BLaER1 treated with 17β-estradiol and CSF1 and Interleukin-3, amounts not matched to agents 10 nM and 100 nM (cell line): Measurements from ENCODE around the gene TAC3.

ENCODE experiments used
- H3K27ac ChIP-seq, 11 experiments: shearing (Covaris generic); formaldehyde crosslinking; 2 replicates each; pipeline ENCODE4 v1.8.1; 2022
- H3K27me3 ChIP-seq, 11 experiments: shearing (Covaris generic); formaldehyde crosslinking; 2 replicates each; pipeline ENCODE4 v1.8.1; 2022
- H3K36me3 ChIP-seq, 11 experiments: shearing (Covaris generic); formaldehyde crosslinking; 2 replicates each; pipeline ENCODE4 v1.8.1; 2022
- H3K4me1 ChIP-seq, 10 experiments: shearing (Covaris generic); formaldehyde crosslinking; 2 replicates each; pipeline ENCODE4 v1.8.1; 2022
- H3K4me2 ChIP-seq, 11 experiments: shearing (Covaris generic); formaldehyde crosslinking; 2 replicates each; pipeline ENCODE4 v1.8.1; 2022
- H3K4me3 ChIP-seq, 10 experiments: shearing (Covaris generic); formaldehyde crosslinking; 2 replicates each; pipeline ENCODE4 v1.8.1; 2022
- H3K9ac ChIP-seq, 11 experiments: shearing (Covaris generic); formaldehyde crosslinking; 2 replicates each; pipeline ENCODE4 v1.8.1; 2022
- H3K9me3 ChIP-seq, 11 experiments: shearing (Covaris generic); formaldehyde crosslinking; replicated peaks in 1 of 11; 2 replicates each; pipeline ENCODE4 v1.8.1; 2022
- H4K20me1 ChIP-seq, 11 experiments: shearing (Covaris generic); formaldehyde crosslinking; 2 replicates each; pipeline ENCODE4 v1.8.1; 2022
- Cebpa-rat ChIP-seq, 11 experiments: shearing (Covaris generic); IDR thresholded peaks; 2 replicates each; pipeline ENCODE4 v1.8.1; 2022

Gene TAC3

GRCh38 chr12:57044468-57044867 lies 28.1 kb upstream of the TAC3 start:
- Histone ChIP-seq H3K27me3 (no peaks in the 10 kb centered on the region), H3K4me1 (peaks cover 9 to 59% (median 41%) of the 10 kb centered on the region in 10 experiments; a peak in 18 of 20 replicates), H3K36me3 (no peaks in the 10 kb centered on the region), H3K4me2 (no peak overlapping the region), H3K4me3 (no peak overlapping the region), H3K27ac (no peak overlapping the region), H3K9me3 (no peaks in the 10 kb centered on the region), H4K20me1 (no peaks in the 10 kb centered on the region; a peak in 1 of 22 replicates), H3K9ac (no peak overlapping the region)
- TF ChIP-seq Cebpa-rat (IDR thresholded peaks at IDR 0.05): no peak

GRCh38 chr12:57042695-57043094 lies 26.4 kb upstream of the TAC3 start:
- H3K36me3 ChIP-seq: no peaks in the 10 kb centered on the region
- no peaks in the 10 kb centered on the region; a peak in 1 of 22 replicates for H4K20me1 ChIP-seq
- peaks cover 8 to 49% (median 24%) of the 10 kb centered on the region in 10 experiments; a peak in 18 of 20 replicates for H3K4me1 ChIP-seq
- no peak overlapping the region for H3K27ac ChIP-seq
- H3K9me3 ChIP-seq: no peaks in the 10 kb centered on the region
- no peaks in the 10 kb centered on the region for H3K27me3 ChIP-seq
- no peak for TF ChIP-seq Cebpa-rat (IDR thresholded peaks at IDR 0.05)
- H3K4me2 ChIP-seq: no peak overlapping the region
- H3K4me3 ChIP-seq: no peak overlapping the region
- H3K9ac ChIP-seq: no peak overlapping the region

DNA sequence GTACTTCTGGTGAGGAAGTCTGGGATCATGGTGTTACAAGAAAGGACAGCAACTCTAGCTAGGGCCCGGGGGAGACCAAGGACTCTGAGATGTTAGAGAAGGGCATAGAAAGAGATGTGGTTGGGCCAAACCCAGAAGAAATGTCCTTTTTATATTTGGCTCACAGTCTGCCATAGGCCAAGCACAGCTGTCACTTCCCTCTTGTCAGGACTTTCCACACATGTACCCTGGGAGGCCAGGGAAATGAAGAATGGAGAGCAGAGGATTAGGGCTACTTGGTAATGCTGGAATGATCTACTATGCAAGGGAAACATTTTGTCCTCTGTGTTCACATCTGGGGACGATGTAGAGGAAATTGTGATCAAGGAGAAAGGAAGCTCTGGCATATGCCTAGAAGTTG lies 24.4 kb upstream of the TAC3 start:
- Histone ChIP-seq H3K27me3 (no peaks in the 10 kb centered on the region), H3K9ac (no peak overlapping the region), H3K4me3 (no peak overlapping the region), H3K4me2 (peak overlapping the region in 3 of 11 experiments; percentile 13 to 55 (median 36); a peak in 5 of 22 replicates), H3K4me1 (peaks cover 0 to 30% (median 5%) of the 10 kb centered on the region in 10 experiments; a peak in 10 of 20 replicates), H3K27ac (no peak overlapping the region), H3K36me3 (no peaks in the 10 kb centered on the region), H4K20me1 (no peaks in the 10 kb centered on the region), H3K9me3 (no peaks in the 10 kb centered on the region)
- TF ChIP-seq Cebpa-rat (IDR thresholded peaks at IDR 0.05): no peak

DNA sequence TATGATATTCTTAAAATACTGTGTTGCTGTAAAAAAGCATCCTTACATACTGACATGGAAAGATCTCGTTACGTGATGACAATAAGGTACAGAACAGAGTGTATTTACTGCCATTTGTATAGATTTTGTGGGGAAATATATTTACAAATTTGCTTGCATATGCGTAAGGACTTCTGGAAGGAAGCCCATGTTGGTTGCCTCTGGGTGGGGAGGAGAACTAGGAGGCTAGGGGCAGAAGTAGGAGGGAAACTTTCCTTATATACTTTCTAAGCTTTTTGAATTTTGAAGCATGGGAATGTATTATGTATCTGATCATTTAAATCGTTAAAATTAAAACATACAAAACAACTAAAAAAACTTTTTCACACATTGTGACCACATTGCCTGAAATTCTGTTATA lies 23.9 kb upstream of the TAC3 start:
- Histone ChIP-seq H3K4me3 (no peak overlapping the region), H3K4me1 (peaks cover 0 to 24% (median 4%) of the 10 kb centered on the region in 10 experiments; a peak in 9 of 20 replicates), H3K36me3 (no peaks in the 10 kb centered on the region), H3K9ac (no peak overlapping the region), H3K4me2 (peak overlapping the region in 3 of 11 experiments; percentile 13 to 55 (median 36); a peak in 2 of 22 replicates), H3K9me3 (no peaks in the 10 kb centered on the region), H3K27ac (no peak overlapping the region), H4K20me1 (no peaks in the 10 kb centered on the region), H3K27me3 (no peaks in the 10 kb centered on the region)
- no peak for TF ChIP-seq Cebpa-rat (IDR thresholded peaks at IDR 0.05)

DNA sequence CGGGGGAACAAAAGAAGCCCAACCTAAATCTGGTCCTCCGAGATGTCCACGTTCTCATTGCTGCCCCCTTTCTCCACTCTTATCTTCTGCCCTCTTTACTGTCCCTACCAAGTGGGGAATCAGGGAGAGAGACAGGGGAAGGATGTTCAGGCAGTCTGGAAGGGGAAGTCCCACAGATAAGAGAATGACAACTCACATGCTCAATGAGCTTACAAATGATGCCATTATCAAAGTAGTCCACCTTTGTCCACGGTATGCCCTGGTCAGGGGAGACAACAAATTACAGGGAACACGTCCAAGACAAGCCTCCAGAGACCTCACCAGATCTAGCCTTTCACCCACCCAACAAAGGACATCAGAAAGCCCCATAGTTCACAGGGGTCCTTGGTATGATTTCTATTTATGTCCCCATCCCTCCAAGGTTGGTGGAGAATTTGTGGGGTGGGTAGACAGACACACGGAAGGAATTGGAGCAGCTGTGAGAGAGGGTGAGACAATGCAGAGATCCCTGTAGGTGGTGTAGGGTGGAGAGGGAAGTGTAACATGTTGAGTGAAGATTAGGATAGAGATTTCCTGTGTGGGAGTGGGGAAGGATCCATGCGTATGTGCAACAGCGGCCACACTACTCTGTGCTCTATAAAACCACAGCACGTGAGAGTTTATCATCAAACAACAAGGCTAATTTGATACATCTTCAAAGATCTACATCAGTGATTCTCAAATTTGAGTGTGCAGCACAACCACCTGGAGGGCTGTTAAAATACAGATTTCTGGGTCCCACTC lies 22.9 kb upstream of the TAC3 start:
- no peak overlapping the region for H3K9ac ChIP-seq
- H3K27me3 ChIP-seq: no peaks in the 10 kb centered on the region
- no peaks in the 10 kb centered on the region for H3K36me3 ChIP-seq
- H3K4me1 ChIP-seq: peaks cover 0 to 24% (median 4%) of the 10 kb centered on the region in 10 experiments; a peak in 9 of 20 replicates
- TF ChIP-seq Cebpa-rat (IDR thresholded peaks at IDR 0.05): no peak
- H3K9me3 ChIP-seq: no peaks in the 10 kb centered on the region
- peak overlapping the region in 3 of 11 experiments; percentile 6 to 47 (median 42); a peak in 4 of 22 replicates for H3K4me2 ChIP-seq
- no peaks in the 10 kb centered on the region for H4K20me1 ChIP-seq
- H3K4me3 ChIP-seq: no peak overlapping the region
- H3K27ac ChIP-seq: no peak overlapping the region

GRCh38 chr12:57037264-57037663 lies 20.9 kb upstream of the TAC3 start:
- Histone ChIP-seq H3K27me3 (no peaks in the 10 kb centered on the region), H3K27ac (no peak overlapping the region), H4K20me1 (no peaks in the 10 kb centered on the region), H3K4me2 (no peak overlapping the region), H3K9ac (no peak overlapping the region), H3K4me1 (peaks cover 0 to 24% (median 4%) of the 10 kb centered on the region in 10 experiments; a peak in 9 of 20 replicates), H3K36me3 (no peaks in the 10 kb centered on the region), H3K9me3 (no peaks in the 10 kb centered on the region), H3K4me3 (no peak overlapping the region)
- TF ChIP-seq Cebpa-rat (IDR thresholded peaks at IDR 0.05): no peak

DNA sequence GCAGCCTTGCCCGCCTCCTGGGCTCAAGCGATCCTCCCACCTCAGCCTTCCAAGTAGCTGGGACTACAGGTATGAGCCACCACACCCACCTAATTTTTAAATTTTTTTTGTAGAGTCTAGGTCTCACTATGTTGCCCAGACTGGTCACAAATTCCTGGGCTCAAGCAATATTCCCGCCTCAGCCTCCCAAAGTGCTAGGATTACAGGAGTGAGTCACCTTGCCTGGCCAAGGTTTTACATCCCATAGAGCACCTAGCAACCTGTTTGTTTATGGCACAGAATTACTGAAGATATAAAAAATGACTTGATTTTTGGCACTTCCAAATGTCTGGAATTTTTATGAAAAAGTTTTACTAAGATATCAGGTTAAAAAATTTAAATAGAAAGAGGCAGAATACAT lies 17.1 kb upstream of the TAC3 start:
- no peaks in the 10 kb centered on the region for H3K27me3 ChIP-seq
- H3K27ac ChIP-seq: no peak overlapping the region
- no peak for TF ChIP-seq Cebpa-rat (IDR thresholded peaks at IDR 0.05)
- no peaks in the 10 kb centered on the region for H3K36me3 ChIP-seq
- no peaks in the 10 kb centered on the region for H4K20me1 ChIP-seq
- H3K4me2 ChIP-seq: no peak overlapping the region
- no peak overlapping the region for H3K9ac ChIP-seq
- peaks cover 11 to 17% (median 13%) of the 10 kb centered on the region in 10 experiments for H3K4me1 ChIP-seq
- H3K4me3 ChIP-seq: no peak overlapping the region
- H3K9me3 ChIP-seq: no peaks in the 10 kb centered on the region

- Histone ChIP-seq H3K36me3 (no peaks in the 10 kb centered on the region), H3K27me3 (no peaks in the 10 kb centered on the region), H3K4me3 (no peak overlapping the region), H3K4me2 (peak overlapping the region in 7 of 11 experiments; percentile 37 to 60 (median 51); a peak in 10 of 22 replicates), H3K4me1 (peaks cover 11 to 22% (median 16%) of the 10 kb centered on the region in 10 experiments), H3K9ac (no peak overlapping the region), H3K9me3 (no peaks in the 10 kb centered on the region), H4K20me1 (no peaks in the 10 kb centered on the region), H3K27ac (no peak overlapping the region)
- no peak for TF ChIP-seq Cebpa-rat (IDR thresholded peaks at IDR 0.05)
These were observed 15.5 kb upstream of the TAC3 start for GRCh38 chr12:57031789-57032188.

GRCh38 chr12:57031138-57031725 lies 14.9 kb upstream of the TAC3 start:
- Histone ChIP-seq H3K9me3 (no peaks in the 10 kb centered on the region), H3K4me2 (peak overlapping the region; percentile 37 to 60 (median 52)), H3K36me3 (no peaks in the 10 kb centered on the region), H3K4me1 (peaks cover 11 to 22% (median 16%) of the 10 kb centered on the region in 10 experiments), H3K9ac (no peak overlapping the region), H3K4me3 (no peak overlapping the region), H3K27ac (peak overlapping the region in 2 of 11 experiments; percentile 25 to 40; a peak in 1 of 22 replicates), H3K27me3 (no peaks in the 10 kb centered on the region), H4K20me1 (no peaks in the 10 kb centered on the region)
- no peak for TF ChIP-seq Cebpa-rat (IDR thresholded peaks at IDR 0.05)
